Measurements from ENCODE around the gene ADA. TPM values are rescaled to one million over a fixed set of nuclear protein-coding genes. Genes with fewer than 3 reads are reported as not detected.
"Not testable (repeated sequence)": the region's sequence is repeated elsewhere in the genome, so short reads cannot be mapped to it uniquely, and the experiment has no call there.

ADA gene
- total RNA-seq, 3 donors from 2014 or later: 8.8 to 13.5 (median 12.5) TPM

GRCh38 chr20:44599715-44600114 lies 51.8 kb downstream of the ADA start:
- DNase-seq (no peak), ATAC-seq (no peak)
- Mint-ChIP-seq H3K4me3 (no peak overlapping the region), H3K9me3 (no peaks in the 10 kb centered on the region), H3K27me3 (ENCODE audit: low read depth) (no peaks in the 10 kb centered on the region), H3K36me3 (ENCODE audit: insufficient read depth) (no peaks in the 10 kb centered on the region), H3K4me1 (ENCODE audit: low read depth) (peaks cover 21% of the 10 kb centered on the region)

GRCh38 chr20:44598423-44599305 lies 52.8 kb downstream of the ADA start:
- DNase-seq (no peak), ATAC-seq (peak; percentile 67 to 76)
- no peaks in the 10 kb centered on the region for H3K27me3 Mint-ChIP-seq (ENCODE audit: low read depth)
- H3K4me3 Mint-ChIP-seq: peak overlapping the region; percentile 29
- peaks cover 21% of the 10 kb centered on the region for H3K4me1 Mint-ChIP-seq (ENCODE audit: low read depth)
- no peaks in the 10 kb centered on the region for H3K36me3 Mint-ChIP-seq (ENCODE audit: insufficient read depth)
- no peaks in the 10 kb centered on the region for H3K9me3 Mint-ChIP-seq

DNA sequence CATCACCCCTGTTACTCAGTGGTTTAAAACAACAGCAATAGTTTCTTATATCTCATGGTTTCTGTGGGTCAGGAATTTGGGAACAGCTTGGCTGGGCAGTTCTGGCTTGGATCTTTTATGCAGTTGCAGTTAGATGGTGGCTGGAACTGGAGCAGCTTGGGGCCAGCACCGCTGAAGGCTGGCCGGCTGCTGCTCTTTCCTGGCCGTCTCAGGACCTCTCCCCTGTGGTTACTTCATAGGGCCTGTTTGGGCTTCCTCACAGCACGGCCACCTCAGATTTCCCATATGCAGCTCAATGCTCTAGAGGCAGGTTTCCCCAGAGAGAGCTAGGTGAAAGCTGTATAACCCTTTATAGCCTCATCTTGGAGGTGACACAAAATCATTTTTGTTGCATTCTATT lies 53.6 kb downstream of the ADA start:
- ATAC-seq (no peak), DNase-seq (no peak)
- no peaks in the 10 kb centered on the region for H3K27me3 Mint-ChIP-seq (ENCODE audit: low read depth)
- peaks cover 21% of the 10 kb centered on the region for H3K4me1 Mint-ChIP-seq (ENCODE audit: low read depth)
- H3K4me3 Mint-ChIP-seq: no peak overlapping the region
- no peaks in the 10 kb centered on the region for H3K9me3 Mint-ChIP-seq
- no peaks in the 10 kb centered on the region for H3K36me3 Mint-ChIP-seq (ENCODE audit: insufficient read depth)

- ATAC-seq: no peak
- Mint-ChIP-seq H3K9me3 (no peaks in the 10 kb centered on the region), H3K27me3 (ENCODE audit: low read depth) (no peaks in the 10 kb centered on the region), H3K36me3 (ENCODE audit: insufficient read depth) (no peaks in the 10 kb centered on the region), H3K4me3 (no peak overlapping the region), H3K4me1 (ENCODE audit: low read depth) (peaks cover 21% of the 10 kb centered on the region)
- no peak for DNase-seq
These were observed 54.0 kb downstream of the ADA start for GRCh38 chr20:44597516-44597915.

DNA sequence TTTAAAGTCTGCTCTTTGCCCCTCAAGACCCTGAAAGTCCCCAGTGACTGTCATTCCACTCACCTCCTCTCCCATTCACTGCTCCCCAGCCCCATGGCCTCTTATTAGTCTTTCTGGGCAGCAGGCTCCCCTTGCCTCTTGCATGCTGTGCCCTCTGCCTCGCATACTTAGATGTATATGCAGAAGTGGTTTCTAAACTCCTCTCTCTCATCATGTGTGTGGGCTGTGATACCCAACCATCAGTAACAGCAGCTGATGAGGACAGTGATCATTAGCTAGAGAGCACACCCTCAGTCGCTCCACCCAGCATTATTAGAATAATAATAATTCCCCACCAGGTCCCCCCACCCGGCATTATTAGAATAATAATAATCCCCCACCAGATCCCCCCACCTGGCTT lies 54.6 kb downstream of the ADA start:
- no peak overlapping the region for H3K4me3 Mint-ChIP-seq
- no peaks in the 10 kb centered on the region for H3K9me3 Mint-ChIP-seq
- H3K27me3 Mint-ChIP-seq (ENCODE audit: low read depth): no peaks in the 10 kb centered on the region
- no peaks in the 10 kb centered on the region for H3K36me3 Mint-ChIP-seq (ENCODE audit: insufficient read depth)
- H3K4me1 Mint-ChIP-seq (ENCODE audit: low read depth): peaks cover 21% of the 10 kb centered on the region
- ATAC-seq (no peak), DNase-seq (no peak)

GRCh38 chr20:44596010-44596409 lies 55.5 kb downstream of the ADA start:
- Mint-ChIP-seq H3K4me3 (no peak overlapping the region), H3K9me3 (no peaks in the 10 kb centered on the region), H3K36me3 (ENCODE audit: insufficient read depth) (no peaks in the 10 kb centered on the region), H3K4me1 (ENCODE audit: low read depth) (peaks cover 16% of the 10 kb centered on the region), H3K27me3 (ENCODE audit: low read depth) (no peaks in the 10 kb centered on the region)
- no peak for DNase-seq
- no peak for ATAC-seq

DNA sequence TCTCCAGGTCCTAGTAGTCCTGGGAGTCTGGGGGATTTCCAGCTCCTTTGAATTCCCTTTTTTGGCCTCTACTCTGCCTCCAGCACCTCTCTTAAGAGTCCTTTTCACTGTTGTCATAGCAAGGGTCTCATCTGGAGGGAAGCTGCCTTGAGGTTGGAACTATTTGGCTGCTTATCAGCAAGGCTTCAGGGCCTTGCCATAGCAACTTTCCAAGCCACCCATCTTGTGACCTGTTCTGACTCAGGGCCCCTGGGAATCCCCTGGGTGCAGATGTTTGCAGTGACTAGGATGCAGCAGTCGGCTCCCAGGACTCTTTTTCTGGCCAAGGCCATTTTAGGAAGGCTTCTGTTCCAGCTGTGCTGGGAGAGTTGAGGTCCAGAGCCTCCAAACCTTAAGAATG lies 56.8 kb downstream of the ADA start:
- H3K4me3 Mint-ChIP-seq: no peak overlapping the region
- peaks cover 12% of the 10 kb centered on the region for H3K4me1 Mint-ChIP-seq (ENCODE audit: low read depth)
- H3K36me3 Mint-ChIP-seq (ENCODE audit: insufficient read depth): no peaks in the 10 kb centered on the region
- DNase-seq (no peak), ATAC-seq (peak; percentile 44 to 50)
- no peaks in the 10 kb centered on the region for H3K27me3 Mint-ChIP-seq (ENCODE audit: low read depth)
- H3K9me3 Mint-ChIP-seq: no peaks in the 10 kb centered on the region

DNA sequence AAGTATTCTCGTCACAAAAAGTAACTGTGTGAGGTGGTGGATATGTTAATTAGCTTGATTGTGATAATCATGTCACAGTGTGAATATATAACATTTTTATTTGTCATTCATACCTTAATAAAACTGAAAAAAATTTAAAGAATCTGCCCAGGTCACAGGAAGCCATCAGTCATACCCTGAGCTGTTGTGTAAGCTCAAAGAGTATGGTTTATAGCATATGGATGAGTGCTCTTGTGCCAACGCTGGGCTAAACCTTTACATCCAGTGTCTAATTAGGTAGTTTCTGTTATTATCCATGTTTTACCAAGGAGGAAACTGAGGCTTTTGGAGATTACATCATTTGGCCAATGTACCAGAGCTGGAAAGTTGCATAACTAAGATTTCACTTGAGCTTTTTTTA lies 57.7 kb downstream of the ADA start:
- Mint-ChIP-seq H3K27me3 (ENCODE audit: low read depth) (no peaks in the 10 kb centered on the region), H3K36me3 (ENCODE audit: insufficient read depth) (no peaks in the 10 kb centered on the region), H3K4me1 (ENCODE audit: low read depth) (peaks cover 12% of the 10 kb centered on the region), H3K4me3 (no peak overlapping the region), H3K9me3 (no peaks in the 10 kb centered on the region)
- ATAC-seq (no peak), DNase-seq (no peak)

GRCh38 chr20:44592366-44592765 lies 59.1 kb downstream of the ADA start:
- DNase-seq (no peak), ATAC-seq (no peak)
- H3K9me3 Mint-ChIP-seq: no peaks in the 10 kb centered on the region
- H3K4me3 Mint-ChIP-seq: no peak overlapping the region
- no peaks in the 10 kb centered on the region for H3K27me3 Mint-ChIP-seq (ENCODE audit: low read depth)
- H3K36me3 Mint-ChIP-seq (ENCODE audit: insufficient read depth): no peaks in the 10 kb centered on the region
- peaks cover 2% of the 10 kb centered on the region for H3K4me1 Mint-ChIP-seq (ENCODE audit: low read depth)

- H3K4me1 Mint-ChIP-seq (ENCODE audit: low read depth): no peaks in the 10 kb centered on the region
- no peak for DNase-seq
- no peak overlapping the region for H3K4me3 Mint-ChIP-seq
- H3K9me3 Mint-ChIP-seq: no peaks in the 10 kb centered on the region
- no peaks in the 10 kb centered on the region for H3K27me3 Mint-ChIP-seq (ENCODE audit: low read depth)
- ATAC-seq: no peak
- no peaks in the 10 kb centered on the region for H3K36me3 Mint-ChIP-seq (ENCODE audit: insufficient read depth)
These were observed 60.3 kb downstream of the ADA start for GRCh38 chr20:44590980-44591778.

- ATAC-seq: no peak
- Mint-ChIP-seq H3K4me3 (no peak overlapping the region), H3K4me1 (ENCODE audit: low read depth) (peaks cover 4% of the 10 kb centered on the region), H3K9me3 (no peaks in the 10 kb centered on the region), H3K36me3 (ENCODE audit: insufficient read depth) (no peaks in the 10 kb centered on the region), H3K27me3 (ENCODE audit: low read depth) (no peaks in the 10 kb centered on the region)
- no peak for DNase-seq
These were observed 62.0 kb downstream of the ADA start for GRCh38 chr20:44589537-44589936.

GRCh38 chr20:44588321-44588720 lies 63.2 kb downstream of the ADA start:
- not testable (repeated sequence) for H3K4me1 Mint-ChIP-seq (ENCODE audit: low read depth); H3K36me3 Mint-ChIP-seq (ENCODE audit: insufficient read depth); H3K9me3 Mint-ChIP-seq; H3K27me3 Mint-ChIP-seq (ENCODE audit: low read depth); DNase-seq; H3K4me3 Mint-ChIP-seq; ATAC-seq

- ATAC-seq: no peak
- Mint-ChIP-seq H3K9me3 (no peaks in the 10 kb centered on the region), H3K27me3 (ENCODE audit: low read depth) (no peaks in the 10 kb centered on the region), H3K36me3 (ENCODE audit: insufficient read depth) (no peaks in the 10 kb centered on the region), H3K4me1 (ENCODE audit: low read depth) (peaks cover 4% of the 10 kb centered on the region), H3K4me3 (no peak overlapping the region)
- DNase-seq: no peak
These were observed 64.2 kb downstream of the ADA start for GRCh38 chr20:44587035-44587980.

- no peaks in the 10 kb centered on the region for H3K9me3 Mint-ChIP-seq
- DNase-seq: no peak
- no peaks in the 10 kb centered on the region for H3K36me3 Mint-ChIP-seq (ENCODE audit: insufficient read depth)
- H3K27me3 Mint-ChIP-seq (ENCODE audit: low read depth): no peaks in the 10 kb centered on the region
- peaks cover 5% of the 10 kb centered on the region for H3K4me1 Mint-ChIP-seq (ENCODE audit: low read depth)
- H3K4me3 Mint-ChIP-seq: no peak overlapping the region
- no peak for ATAC-seq
These were observed 65.1 kb downstream of the ADA start for GRCh38 chr20:44586289-44586911.
